Peyer's patch (tissue), 4 donors: Measurements from ENCODE around the gene TEAD3. TPM values are rescaled to one million over a fixed set of nuclear protein-coding genes. Genes with fewer than 3 reads are reported as not detected.

Source experiments
- DNase-seq, 3 donors: peaks; one replicate each; pipeline ENCODE4 v3.0.0-alpha.2; 2017 to 2019
- H3K27ac ChIP-seq, 4 donors: fragments of 200-600 bp; sonication (generic); one replicate each; pipeline ENCODE4 v1.5.1; 2016 to 2019
- H3K27me3 ChIP-seq, 2 donors: fragments of 200-600 bp; sonication (generic); one replicate each; pipeline ENCODE4 v1.5.1; 2019
- H3K36me3 ChIP-seq, 3 donors: fragments of 200-600 bp; sonication (generic); one replicate each; pipeline ENCODE4 v1.5.1; 2016 to 2019
- H3K4me1 ChIP-seq, 4 donors: fragments of 200-600 bp; sonication (generic); one replicate each; pipeline ENCODE4 v1.5.1; 2016 to 2019
- H3K4me3 ChIP-seq, 4 donors: fragments of 200-600 bp; sonication (generic); 1 replicate in 3 of 4; 2 replicates in 1 of 4; pipeline ENCODE4 v1.5.1; 2016 to 2019; ENCODE audit warnings: mild to moderate bottlenecking in 1 of 4
- H3K9me3 ChIP-seq, 4 donors: fragments of 200-600 bp; sonication (generic); one replicate each; pipeline ENCODE4 v1.5.1; 2016 to 2019; ENCODE audit warnings: mild to moderate bottlenecking in 1 of 4
- CTCF ChIP-seq, 6 experiments: fragments of 450-650 bp in 4 of 6; fragments of 200-600 bp in 2 of 6; sonication (generic) in 1 of 6; IDR thresholded peaks; one replicate each; pipeline ENCODE4 v1.5.1; 2017 to 2019; ENCODE audit warnings: antibody characterized with exemption in 6 of 6, mild to moderate bottlenecking in 3 of 6, moderate library complexity in 1 of 6
- POLR2A ChIP-seq, 2 donors: fragments of 450-650 bp; IDR thresholded peaks; one replicate each; pipeline ENCODE4 v1.5.1; 2017; ENCODE audit warnings: antibody characterized with exemption in 2 of 2, mild to moderate bottlenecking in 2 of 2, moderate library complexity in 2 of 2
- total RNA-seq, 4 donors: library from RNA; depleted of rRNA; stranded (reverse); fragments of >200 nt; gene quantifications; one replicate each; pipeline ENCODE4 v1.1.0, GENCODE V29; 2016

TEAD3 gene
- total RNA-seq, 4 donors from 2014 or later = 10.7 to 32.9 (median 27.4) TPM

DNA sequence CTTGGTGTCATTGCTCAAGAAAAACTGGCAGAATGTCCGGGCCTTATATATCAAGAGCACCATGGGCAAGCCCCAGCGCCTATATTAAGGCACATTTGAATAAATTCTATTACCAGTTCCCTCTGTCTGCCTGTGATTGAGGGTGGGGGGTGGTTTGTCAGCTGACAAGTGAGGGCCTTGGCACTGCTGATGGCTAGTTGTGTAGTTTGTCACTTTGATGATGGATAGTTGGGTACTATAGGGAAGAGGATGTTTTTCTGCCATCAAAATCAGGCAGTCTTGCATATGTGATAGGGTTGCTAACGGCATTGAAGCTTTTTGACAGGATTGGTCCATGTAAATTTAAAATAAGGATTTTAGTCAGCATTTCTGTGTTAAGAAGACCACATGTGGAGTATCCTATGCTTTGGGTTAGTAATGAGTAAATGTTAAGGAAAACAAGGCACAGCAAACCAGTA lies 26.2 kb downstream of the TEAD3 start:
- no peaks in the 10 kb centered on the region for H3K27me3 ChIP-seq
- TF ChIP-seq POLR2A (IDR thresholded peaks at IDR 0.05) (no peak), CTCF (IDR thresholded peaks at IDR 0.05) (no peak)
- H3K4me3 ChIP-seq = no peak overlapping the region
- H3K9me3 ChIP-seq = no peaks in the 10 kb centered on the region
- peaks cover 0 to 43% (median 3%) of the 10 kb centered on the region in 4 donors for H3K4me1 ChIP-seq
- peaks cover 0 to 49% (median 0%) of the 10 kb centered on the region in 3 donors for H3K36me3 ChIP-seq
- DNase-seq = no peak
- peak overlapping the region in 3 of 4 donors; percentile 46 to 94 (median 87) for H3K27ac ChIP-seq

- Histone ChIP-seq H3K27ac (peak overlapping the region; percentile 80 to 94 (median 90)), H3K27me3 (no peaks in the 10 kb centered on the region), H3K4me1 (peaks cover 0 to 43% (median 3%) of the 10 kb centered on the region in 4 donors), H3K36me3 (peaks cover 0 to 42% (median 0%) of the 10 kb centered on the region in 3 donors), H3K4me3 (peak overlapping the region; percentile 55 to 86 (median 73)), H3K9me3 (no peaks in the 10 kb centered on the region)
- DNase-seq = no peak
- no peak for TF ChIP-seq POLR2A (IDR thresholded peaks at IDR 0.05)
- no peak for TF ChIP-seq CTCF (IDR thresholded peaks at IDR 0.05)
Measured at GRCh38 chr6:35469751-35470662, 26.9 kb downstream of the TEAD3 start.

DNA sequence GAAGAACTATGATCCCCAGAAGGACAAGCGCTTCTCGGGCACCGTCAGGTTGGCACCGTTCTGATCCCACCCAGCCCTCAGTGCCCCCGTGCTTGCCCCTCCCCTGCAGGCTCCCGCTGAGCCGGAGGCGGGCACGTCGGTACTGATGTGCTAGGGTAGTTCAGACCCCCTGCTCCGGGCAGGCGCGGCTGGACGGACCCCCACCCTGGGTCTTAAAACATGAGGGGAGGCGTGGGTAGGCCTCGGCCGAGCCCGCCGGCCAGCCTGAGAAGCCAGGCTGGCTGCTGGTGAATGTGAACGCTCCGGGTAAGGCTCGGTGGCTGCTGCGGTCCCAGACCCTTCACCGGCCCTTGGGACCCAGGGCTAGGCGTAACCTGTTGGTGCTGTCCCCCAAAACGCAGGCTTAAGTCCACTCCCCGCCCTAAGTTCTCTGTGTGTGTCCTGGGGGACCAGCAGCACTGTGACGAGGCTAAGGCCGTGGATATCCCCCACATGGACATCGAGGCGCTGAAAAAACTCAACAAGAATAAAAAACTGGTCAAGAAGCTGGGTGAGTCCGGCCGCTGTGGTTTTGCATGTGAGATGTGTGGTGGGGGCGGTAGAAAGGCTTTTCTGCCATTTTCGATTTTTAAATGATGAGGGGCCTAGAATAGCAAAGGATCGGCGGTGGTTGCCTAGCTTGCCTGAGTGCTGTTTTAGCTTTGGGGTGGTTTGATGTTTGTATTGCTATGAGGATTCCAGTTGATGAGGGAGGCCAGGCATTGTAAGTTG lies 27.7 kb downstream of the TEAD3 start:
- peaks cover 0 to 43% (median 3%) of the 10 kb centered on the region in 4 donors for H3K4me1 ChIP-seq
- DNase-seq = no peak
- TF ChIP-seq POLR2A (IDR thresholded peaks at IDR 0.05) = no peak
- no peak for TF ChIP-seq CTCF (IDR thresholded peaks at IDR 0.05)

DNA sequence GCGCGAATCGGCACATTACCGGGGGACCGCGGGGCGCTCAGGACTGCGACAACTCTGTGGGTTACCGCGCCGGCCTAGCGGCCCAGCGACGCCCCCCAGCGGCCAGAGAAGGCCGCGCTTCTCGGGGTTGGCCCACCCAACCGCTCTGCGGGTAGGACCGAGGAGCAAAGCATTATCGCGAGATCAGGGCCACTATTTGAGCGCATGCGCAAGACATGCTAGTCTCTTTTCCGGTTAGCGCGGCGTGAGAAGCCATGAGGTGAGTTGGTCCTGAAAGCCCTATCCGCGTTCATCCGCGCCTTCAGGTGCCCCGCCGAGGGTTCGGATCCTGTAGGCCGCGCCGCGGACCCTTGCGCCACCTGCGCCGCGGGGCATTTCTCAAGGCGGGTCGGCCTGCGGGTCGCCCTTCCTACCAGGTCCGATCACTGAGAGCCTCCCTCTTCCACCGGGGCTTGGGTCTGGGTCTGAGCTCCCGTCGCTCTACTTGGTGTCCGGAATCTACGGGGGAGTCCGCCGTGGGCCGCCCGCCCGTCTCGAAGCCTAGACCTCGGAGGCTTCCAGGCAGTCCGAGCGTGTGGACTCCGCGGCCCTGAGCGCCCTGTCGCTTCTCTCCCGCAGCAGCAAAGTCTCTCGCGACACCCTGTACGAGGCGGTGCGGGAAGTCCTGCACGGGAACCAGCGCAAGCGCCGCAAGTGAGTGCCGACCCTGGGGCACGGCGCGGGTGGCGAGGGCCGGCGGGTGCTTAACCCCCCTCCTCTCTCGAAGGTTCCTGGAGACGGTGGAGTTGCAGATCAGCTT lies 28.5 kb downstream of the TEAD3 start, which contains the start of gene RPL10A:
TSS of gene RPL10A (plus strand) at position 221 of the 799 bp plus-strand sequence. CDS start at position 255, 34 bp downstream.
- Histone ChIP-seq H3K27me3 (no peaks in the 10 kb centered on the region), H3K36me3 (peaks cover 0 to 26% (median 0%) of the 10 kb centered on the region in 3 donors), H3K9me3 (no peaks in the 10 kb centered on the region), H3K4me1 (peaks cover 0 to 43% (median 3%) of the 10 kb centered on the region in 4 donors), H3K27ac (peak within 1 kb of the TSS; percentile 80 to 94 (median 90)), H3K4me3 (peak within 1 kb of the TSS; percentile 55 to 86 (median 73))
- TF ChIP-seq POLR2A (IDR thresholded peaks at IDR 0.05) = peak; percentile 68 to 85
- peak; percentile 93 to 99 (median 98) for TF ChIP-seq CTCF (IDR thresholded peaks at IDR 0.05)
- peak; percentile 94 to 98 (median 94) for DNase-seq

More for the DNA sequence above, 27.7 kb downstream of the TEAD3 start:
- Histone ChIP-seq H3K36me3 (peaks cover 0 to 34% (median 0%) of the 10 kb centered on the region in 3 donors), H3K9me3 (no peaks in the 10 kb centered on the region), H3K27me3 (no peaks in the 10 kb centered on the region), H3K27ac (peak overlapping the region; percentile 80 to 94 (median 90)), H3K4me3 (peak overlapping the region; percentile 55 to 86 (median 73))
